ENCODE results near the gene HAUS8.
"Not testable (repeated sequence)": the region's sequence is repeated elsewhere in the genome, so short reads cannot be mapped to it uniquely, and the experiment has no call there.

Gene HAUS8

GRCh38 chr19:17026706-17027534 lies 48.3 kb downstream of the HAUS8 start, which contains the start of gene CPAMD8:
Gene CPAMD8, minus strand, starts transcription at chr19:17026810. Its CDS starts 168 bp downstream, at chr19:17026642.
- DNase-seq: no peak

- DNase-seq: no peak
Observed at GRCh38 chr19:17025991-17026658, 49.1 kb downstream of the HAUS8 start.

- DNase-seq: no peak
Observed at GRCh38 chr19:17025361-17025760, 49.9 kb downstream of the HAUS8 start.

- not testable (repeated sequence) for DNase-seq
Observed at GRCh38 chr19:17024941-17025340, 50.3 kb downstream of the HAUS8 start.

- DNase-seq: no peak
Observed at GRCh38 chr19:17023805-17024204, 51.4 kb downstream of the HAUS8 start.

GRCh38 chr19:17022738-17023137 lies 52.5 kb downstream of the HAUS8 start:
- no peak for DNase-seq

- no peak for DNase-seq
Observed at GRCh38 chr19:17021793-17022590, 53.3 kb downstream of the HAUS8 start.

GRCh38 chr19:17021328-17021727 lies 53.9 kb downstream of the HAUS8 start:
- no peak for DNase-seq

- DNase-seq: no peak
Observed at GRCh38 chr19:17020823-17021222, 54.4 kb downstream of the HAUS8 start.

GRCh38 chr19:17020385-17020784 lies 54.9 kb downstream of the HAUS8 start:
- DNase-seq: no peak

- not testable (repeated sequence) for DNase-seq
Observed at GRCh38 chr19:17014212-17014861, 60.9 kb downstream of the HAUS8 start.

GRCh38 chr19:17011485-17011884 lies 63.8 kb downstream of the HAUS8 start:
- DNase-seq: no peak

- DNase-seq: no peak
Observed at GRCh38 chr19:17006579-17006978, 68.7 kb downstream of the HAUS8 start.

GRCh38 chr19:17005000-17005399 lies 70.3 kb downstream of the HAUS8 start:
- DNase-seq: no peak

- no peak for DNase-seq
Observed at GRCh38 chr19:17004386-17004785, 70.9 kb downstream of the HAUS8 start.

GRCh38 chr19:17002455-17002854 lies 72.8 kb downstream of the HAUS8 start:
- DNase-seq: no peak

GRCh38 chr19:17001603-17002183 lies 73.6 kb downstream of the HAUS8 start:
- DNase-seq: peak; percentile 3 to 74 (median 41)

Data from activated CD4-positive, CD25-positive, alpha-beta regulatory T cell (primary cell).